ENCODE data around the gene ELK3.

- TF ChIP-seq, protein P1, sequence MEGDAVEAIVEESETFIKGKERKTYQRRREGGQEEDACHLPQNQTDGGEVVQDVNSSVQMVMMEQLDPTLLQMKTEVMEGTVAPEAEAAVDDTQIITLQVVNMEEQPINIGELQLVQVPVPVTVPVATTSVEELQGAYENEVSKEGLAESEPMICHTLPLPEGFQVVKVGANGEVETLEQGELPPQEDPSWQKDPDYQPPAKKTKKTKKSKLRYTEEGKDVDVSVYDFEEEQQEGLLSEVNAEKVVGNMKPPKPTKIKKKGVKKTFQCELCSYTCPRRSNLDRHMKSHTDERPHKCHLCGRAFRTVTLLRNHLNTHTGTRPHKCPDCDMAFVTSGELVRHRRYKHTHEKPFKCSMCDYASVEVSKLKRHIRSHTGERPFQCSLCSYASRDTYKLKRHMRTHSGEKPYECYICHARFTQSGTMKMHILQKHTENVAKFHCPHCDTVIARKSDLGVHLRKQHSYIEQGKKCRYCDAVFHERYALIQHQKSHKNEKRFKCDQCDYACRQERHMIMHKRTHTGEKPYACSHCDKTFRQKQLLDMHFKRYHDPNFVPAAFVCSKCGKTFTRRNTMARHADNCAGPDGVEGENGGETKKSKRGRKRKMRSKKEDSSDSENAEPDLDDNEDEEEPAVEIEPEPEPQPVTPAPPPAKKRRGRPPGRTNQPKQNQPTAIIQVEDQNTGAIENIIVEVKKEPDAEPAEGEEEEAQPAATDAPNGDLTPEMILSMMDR (IDR thresholded peaks at IDR 0.05), result no peak
- TF ChIP-seq POLR2A (IDR thresholded peaks at IDR 0.05), result no peak
Observed at GRCh38 chr12:96225994-96226399, 31.8 kb downstream of the ELK3 start.

Measured in body of pancreas (tissue), 4 donors.